ENCODE measurements around the gene PHYHD1. TPM values are rescaled to one million over a fixed set of nuclear protein-coding genes. Genes with fewer than 3 reads are reported as not detected.
A peak's percentile ranks its signal among the peaks of the same experiment; 100 is the strongest.

The PHYHD1 gene
- total RNA-seq, 6 donors from 2014 or later: 27.6 to 286 (median 57.7) TPM

DNA sequence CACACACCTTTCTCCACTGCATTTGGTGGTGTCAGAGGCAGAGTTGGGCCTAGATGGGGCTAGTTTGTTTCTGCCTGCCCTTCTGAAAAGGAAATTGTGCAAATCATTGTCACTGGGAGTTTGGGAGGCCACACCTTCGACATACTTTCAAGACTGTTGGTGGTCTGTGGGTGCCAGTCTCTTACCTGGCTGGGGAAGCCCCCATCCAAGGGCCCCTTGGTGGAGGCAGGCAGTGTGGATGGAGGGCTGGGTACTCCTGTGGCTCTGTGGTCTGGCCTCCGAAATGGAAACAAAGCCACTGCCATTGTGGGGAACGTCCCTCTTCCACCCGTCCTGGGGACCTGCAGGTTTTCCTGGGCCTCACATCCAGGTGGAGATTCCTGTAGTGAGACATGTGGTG, 10.9 kb upstream of the PHYHD1 start:
- H3K27ac ChIP-seq: peak overlapping the region; percentile 32 to 90 (median 86)
- WGBS, 2 donors: 73% methylated on average over 4 of the region's 4 CpGs; no CpG with 5 or more reads in 1 of the 2 donors
- H3K9me3 ChIP-seq: no peaks in the 10 kb centered on the region
- ATAC-seq (ENCODE audit: low FRiP score in 2 of 2) (no peak), DNase-seq (no peak)
- peaks cover 51 to 60% (median 54%) of the 10 kb centered on the region in 4 donors for H3K4me1 ChIP-seq
- no peak for TF ChIP-seq POLR2AphosphoS5 (IDR thresholded peaks at IDR 0.05)
- no peak for TF ChIP-seq EP300 (IDR thresholded peaks at IDR 0.05)
- no peak for TF ChIP-seq POLR2A (IDR thresholded peaks at IDR 0.05)
- TF ChIP-seq, protein P1, sequence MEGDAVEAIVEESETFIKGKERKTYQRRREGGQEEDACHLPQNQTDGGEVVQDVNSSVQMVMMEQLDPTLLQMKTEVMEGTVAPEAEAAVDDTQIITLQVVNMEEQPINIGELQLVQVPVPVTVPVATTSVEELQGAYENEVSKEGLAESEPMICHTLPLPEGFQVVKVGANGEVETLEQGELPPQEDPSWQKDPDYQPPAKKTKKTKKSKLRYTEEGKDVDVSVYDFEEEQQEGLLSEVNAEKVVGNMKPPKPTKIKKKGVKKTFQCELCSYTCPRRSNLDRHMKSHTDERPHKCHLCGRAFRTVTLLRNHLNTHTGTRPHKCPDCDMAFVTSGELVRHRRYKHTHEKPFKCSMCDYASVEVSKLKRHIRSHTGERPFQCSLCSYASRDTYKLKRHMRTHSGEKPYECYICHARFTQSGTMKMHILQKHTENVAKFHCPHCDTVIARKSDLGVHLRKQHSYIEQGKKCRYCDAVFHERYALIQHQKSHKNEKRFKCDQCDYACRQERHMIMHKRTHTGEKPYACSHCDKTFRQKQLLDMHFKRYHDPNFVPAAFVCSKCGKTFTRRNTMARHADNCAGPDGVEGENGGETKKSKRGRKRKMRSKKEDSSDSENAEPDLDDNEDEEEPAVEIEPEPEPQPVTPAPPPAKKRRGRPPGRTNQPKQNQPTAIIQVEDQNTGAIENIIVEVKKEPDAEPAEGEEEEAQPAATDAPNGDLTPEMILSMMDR (IDR thresholded peaks at IDR 0.05): no peak
- H3K27me3 ChIP-seq: no peaks in the 10 kb centered on the region
- peaks cover 14 to 69% (median 35%) of the 10 kb centered on the region in 4 donors for H3K36me3 ChIP-seq
- no peak overlapping the region for H3K4me3 ChIP-seq

DNA sequence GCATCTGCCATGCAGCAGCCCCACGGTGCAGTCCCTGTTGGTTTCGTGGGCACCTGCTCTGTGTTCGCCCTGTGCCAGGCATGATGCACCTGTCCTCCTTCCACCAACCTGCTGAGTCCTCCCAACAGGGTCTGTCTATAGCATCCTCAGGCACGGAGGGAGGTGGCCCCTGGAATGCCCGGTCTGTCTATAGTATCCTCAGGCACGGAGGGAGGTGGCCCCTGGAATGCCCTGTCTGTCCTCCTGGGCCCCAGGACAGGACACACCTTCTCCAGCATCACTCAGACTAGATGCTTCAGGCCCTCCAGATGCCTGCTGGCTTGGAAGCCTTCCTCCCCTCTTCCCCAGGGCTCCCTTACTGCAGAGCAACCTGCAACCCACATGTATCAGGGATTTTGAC, 9.9 kb upstream of the PHYHD1 start:
- WGBS, 2 donors: 83 to 88% methylated on average over 4 to 6 of the region's 6 CpGs
- Histone ChIP-seq H3K27me3 (no peaks in the 10 kb centered on the region), H3K36me3 (peaks cover 14 to 69% (median 35%) of the 10 kb centered on the region in 4 donors), H3K4me1 (peaks cover 62 to 71% (median 64%) of the 10 kb centered on the region in 4 donors), H3K9me3 (no peaks in the 10 kb centered on the region), H3K27ac (peak overlapping the region; percentile 83 to 90 (median 88)), H3K4me3 (no peak overlapping the region)
- DNase-seq (no peak), ATAC-seq (ENCODE audit: low FRiP score in 2 of 2) (no peak)
- TF ChIP-seq, protein P1 (IDR thresholded peaks at IDR 0.05): no peak
- TF ChIP-seq EP300 (IDR thresholded peaks at IDR 0.05): no peak
- TF ChIP-seq POLR2AphosphoS5 (IDR thresholded peaks at IDR 0.05): no peak
- no peak for TF ChIP-seq POLR2A (IDR thresholded peaks at IDR 0.05)

DNA sequence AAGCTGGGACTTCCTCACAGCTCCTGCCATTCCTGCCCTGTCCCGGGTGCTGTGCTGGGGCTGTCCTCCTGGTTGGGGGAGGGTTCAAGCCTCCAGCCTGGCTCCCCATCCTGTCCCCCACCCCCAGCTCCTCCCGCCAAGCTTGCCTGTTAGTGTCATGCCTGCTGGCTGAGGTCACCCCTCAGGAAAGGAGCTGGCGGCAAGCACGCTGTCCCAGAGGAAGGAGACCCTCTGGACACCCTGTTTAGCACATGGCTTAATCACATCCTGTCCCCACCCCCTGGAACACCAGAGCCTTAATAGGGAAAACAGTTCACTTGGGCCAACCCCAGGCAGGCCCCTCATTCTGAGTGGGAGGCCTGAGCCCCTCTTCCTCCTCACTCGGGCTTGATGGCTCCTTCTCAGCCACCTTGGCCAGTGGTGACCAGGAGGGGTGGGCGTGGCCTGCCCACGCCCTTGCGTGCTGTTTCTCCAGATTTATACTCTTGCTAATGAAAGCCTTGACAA, 9.2 kb upstream of the PHYHD1 start:
- peak in 1 of 4 donors; percentile 23 for TF ChIP-seq POLR2A (IDR thresholded peaks at IDR 0.05)
- TF ChIP-seq EP300 (IDR thresholded peaks at IDR 0.05): peak in 2 of 4 donors; percentile 90 to 94
- TF ChIP-seq, protein P1 (IDR thresholded peaks at IDR 0.05): no peak
- peak; percentile 73 to 86 for TF ChIP-seq POLR2AphosphoS5 (IDR thresholded peaks at IDR 0.05)
- ATAC-seq (ENCODE audit: low FRiP score in 2 of 2) (peak; percentile 51 to 70), DNase-seq (peak; percentile 67 to 71)
- peaks cover 14 to 74% (median 41%) of the 10 kb centered on the region in 4 donors for H3K36me3 ChIP-seq
- H3K27ac ChIP-seq: peak overlapping the region; percentile 83 to 90 (median 88)
- H3K27me3 ChIP-seq: no peaks in the 10 kb centered on the region
- H3K4me3 ChIP-seq: no peak overlapping the region
- WGBS, 2 donors: 13 to 22% methylated on average over 5 to 8 of the region's 8 CpGs
- no peaks in the 10 kb centered on the region for H3K9me3 ChIP-seq
- H3K4me1 ChIP-seq: peaks cover 68 to 77% (median 71%) of the 10 kb centered on the region in 4 donors

DNA sequence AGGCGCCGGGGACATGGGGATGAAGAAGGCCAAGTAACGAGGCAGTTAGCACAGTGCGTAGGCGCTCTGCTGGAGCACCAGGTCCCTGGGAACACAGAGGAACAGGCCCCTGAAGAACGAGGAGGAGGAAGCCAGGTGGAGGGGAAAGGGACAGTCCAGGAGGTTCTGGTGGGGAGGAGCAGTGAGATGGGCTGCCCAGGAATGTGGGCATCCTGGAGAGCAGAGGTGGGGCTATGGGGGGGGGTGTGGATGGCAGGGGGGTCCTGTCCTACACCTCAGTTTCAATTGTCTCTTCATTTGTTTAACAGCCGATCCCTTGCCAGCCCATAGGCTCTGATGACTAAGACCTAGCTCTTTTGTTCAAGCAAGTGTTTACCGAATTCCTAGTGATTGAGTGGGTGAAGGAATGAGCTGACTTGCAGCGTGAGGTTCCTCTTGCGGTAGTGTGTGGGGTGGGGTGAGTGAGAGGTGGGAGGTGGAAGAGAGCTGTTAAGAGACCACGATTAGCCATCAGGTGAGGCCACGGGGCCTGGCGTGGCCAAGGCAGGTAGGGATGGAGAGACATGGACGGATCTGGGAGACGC, 8.4 kb upstream of the PHYHD1 start:
- Histone ChIP-seq H3K4me3 (peak overlapping the region in 2 of 4 donors; percentile 5 to 21), H3K9me3 (no peaks in the 10 kb centered on the region), H3K27me3 (no peaks in the 10 kb centered on the region), H3K36me3 (peaks cover 13 to 70% (median 41%) of the 10 kb centered on the region in 4 donors), H3K27ac (peak overlapping the region; percentile 83 to 90 (median 88)), H3K4me1 (peaks cover 75 to 85% (median 77%) of the 10 kb centered on the region in 4 donors)
- peak; percentile 55 to 78 for DNase-seq
- WGBS, 2 donors: 56 to 68% methylated on average over 15 of the region's 15 CpGs
- TF ChIP-seq, protein P1 (IDR thresholded peaks at IDR 0.05): no peak
- TF ChIP-seq POLR2A (IDR thresholded peaks at IDR 0.05): peak in 1 of 4 donors; percentile 60
- peak; percentile 54 to 64 for TF ChIP-seq POLR2AphosphoS5 (IDR thresholded peaks at IDR 0.05)
- peak in 1 of 4 donors; percentile 87 for TF ChIP-seq EP300 (IDR thresholded peaks at IDR 0.05)
- ATAC-seq (ENCODE audit: low FRiP score in 2 of 2): peak; percentile 11 to 74
